CD1c-positive myeloid dendritic cell (primary cell): ENCODE data around the gene RPS21.
"Not testable (repeated sequence)": the region's sequence is repeated elsewhere in the genome, so short reads cannot be mapped to it uniquely, and the experiment has no call there.

Experiments used
- DNase-seq: peaks from one replicate; pipeline ENCODE4 v3.0.0-alpha.2; 2016; ENCODE audit errors: extremely low spot score

The RPS21 gene

GRCh38 chr20:62411479-62412193, 24.7 kb downstream of the RPS21 start:
- DNase-seq: no peak

DNA sequence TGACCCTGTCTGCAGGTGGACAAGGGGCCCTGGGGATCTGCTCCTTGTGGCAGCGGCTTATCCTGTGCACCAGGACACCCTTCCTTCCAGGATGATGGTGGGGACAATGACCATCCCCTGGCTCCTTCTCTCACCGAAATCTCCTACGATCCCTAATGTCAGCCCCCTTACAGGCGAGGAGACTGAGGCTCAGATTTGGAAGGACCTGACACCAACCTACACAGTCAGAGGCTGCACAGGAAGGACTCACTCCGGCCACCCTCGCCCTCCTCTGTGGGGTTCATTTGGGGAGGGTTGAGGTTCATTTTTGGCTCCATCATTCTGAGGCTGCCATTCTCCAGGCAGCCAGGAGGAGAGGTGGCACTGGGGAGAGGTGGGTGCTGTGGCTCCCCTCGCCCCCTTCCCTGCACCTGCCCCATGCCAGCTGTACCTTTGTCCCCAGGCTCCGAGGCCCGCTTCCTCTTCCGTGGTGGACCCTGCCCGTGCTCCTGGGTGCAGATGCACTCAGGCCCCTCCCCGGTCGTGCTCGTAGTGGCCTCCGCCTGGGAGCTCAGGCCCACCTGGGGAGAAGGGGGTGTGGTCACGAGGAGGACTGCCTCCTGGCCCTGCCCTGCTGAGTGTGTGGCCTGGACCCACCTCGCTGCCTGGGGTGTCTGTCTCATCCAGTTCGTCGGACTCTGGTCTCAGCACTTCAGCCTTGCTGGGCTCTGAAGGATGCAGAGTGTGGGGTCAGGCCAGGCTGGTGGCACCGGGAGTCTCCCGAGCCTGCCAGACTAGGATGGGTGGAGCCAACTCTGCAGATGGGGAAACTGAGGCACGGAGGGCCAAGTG, 25.5 kb downstream of the RPS21 start:
- DNase-seq: no peak

DNA sequence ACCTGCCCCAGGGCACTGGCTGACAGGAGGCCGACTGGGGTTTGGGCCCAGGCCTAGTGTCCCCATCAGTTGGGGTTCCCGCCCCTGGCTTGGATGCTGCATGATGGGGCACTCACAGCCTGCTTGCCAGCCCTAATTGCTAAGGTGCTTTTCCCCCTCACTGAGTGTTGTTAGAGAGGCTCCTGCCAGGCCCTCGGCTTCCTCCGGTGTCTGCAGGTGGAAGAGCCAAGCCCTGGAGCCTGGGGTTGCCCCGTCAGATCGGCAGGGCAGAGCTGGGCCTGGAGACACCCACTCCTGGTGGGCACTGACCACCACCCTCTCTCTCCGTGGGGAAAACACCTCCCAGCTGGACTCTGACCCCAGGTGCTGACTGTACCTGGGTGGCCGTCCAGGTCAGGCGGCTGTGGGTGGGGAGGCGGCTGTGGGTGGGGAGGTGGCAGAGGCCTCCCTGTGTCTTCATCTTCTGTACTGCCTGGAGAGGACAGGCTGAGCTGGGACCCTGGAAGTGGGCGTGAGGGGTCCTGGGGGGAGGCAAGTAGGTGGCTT, 26.2 kb downstream of the RPS21 start:
- no peak for DNase-seq

DNA sequence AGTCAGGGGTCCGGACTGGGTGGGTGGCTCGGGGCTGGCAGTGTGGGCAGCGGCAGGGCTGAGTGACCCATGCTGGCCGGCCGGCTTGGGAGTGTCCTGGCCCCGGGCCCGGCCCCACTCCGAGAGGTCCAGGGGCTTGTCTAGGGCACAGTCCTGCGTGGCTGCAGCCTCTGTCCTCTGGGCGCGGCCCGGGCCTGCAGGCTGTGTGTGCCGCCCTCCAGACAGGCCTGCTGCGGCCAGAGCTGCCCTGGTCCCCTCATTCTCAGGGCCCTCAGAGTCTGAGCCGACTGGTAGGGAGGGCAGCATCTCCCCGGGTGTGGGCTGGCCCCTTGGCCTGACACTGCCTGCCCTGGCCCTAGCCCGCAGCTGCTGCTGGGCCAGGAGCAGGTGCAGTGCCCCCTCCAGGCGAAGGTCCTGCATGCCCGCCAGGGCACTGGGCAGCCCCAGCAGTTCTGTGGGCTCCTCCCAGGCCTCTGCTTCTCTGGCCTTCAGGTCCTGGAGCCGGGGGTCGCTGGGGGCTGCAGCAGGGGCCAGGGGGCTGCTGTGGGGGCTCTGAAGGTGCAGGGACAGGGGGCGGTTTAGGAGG, 27.1 kb downstream of the RPS21 start:
- no peak for DNase-seq

GRCh38 chr20:62415354-62416111, 28.6 kb downstream of the RPS21 start:
- no peak for DNase-seq

DNA sequence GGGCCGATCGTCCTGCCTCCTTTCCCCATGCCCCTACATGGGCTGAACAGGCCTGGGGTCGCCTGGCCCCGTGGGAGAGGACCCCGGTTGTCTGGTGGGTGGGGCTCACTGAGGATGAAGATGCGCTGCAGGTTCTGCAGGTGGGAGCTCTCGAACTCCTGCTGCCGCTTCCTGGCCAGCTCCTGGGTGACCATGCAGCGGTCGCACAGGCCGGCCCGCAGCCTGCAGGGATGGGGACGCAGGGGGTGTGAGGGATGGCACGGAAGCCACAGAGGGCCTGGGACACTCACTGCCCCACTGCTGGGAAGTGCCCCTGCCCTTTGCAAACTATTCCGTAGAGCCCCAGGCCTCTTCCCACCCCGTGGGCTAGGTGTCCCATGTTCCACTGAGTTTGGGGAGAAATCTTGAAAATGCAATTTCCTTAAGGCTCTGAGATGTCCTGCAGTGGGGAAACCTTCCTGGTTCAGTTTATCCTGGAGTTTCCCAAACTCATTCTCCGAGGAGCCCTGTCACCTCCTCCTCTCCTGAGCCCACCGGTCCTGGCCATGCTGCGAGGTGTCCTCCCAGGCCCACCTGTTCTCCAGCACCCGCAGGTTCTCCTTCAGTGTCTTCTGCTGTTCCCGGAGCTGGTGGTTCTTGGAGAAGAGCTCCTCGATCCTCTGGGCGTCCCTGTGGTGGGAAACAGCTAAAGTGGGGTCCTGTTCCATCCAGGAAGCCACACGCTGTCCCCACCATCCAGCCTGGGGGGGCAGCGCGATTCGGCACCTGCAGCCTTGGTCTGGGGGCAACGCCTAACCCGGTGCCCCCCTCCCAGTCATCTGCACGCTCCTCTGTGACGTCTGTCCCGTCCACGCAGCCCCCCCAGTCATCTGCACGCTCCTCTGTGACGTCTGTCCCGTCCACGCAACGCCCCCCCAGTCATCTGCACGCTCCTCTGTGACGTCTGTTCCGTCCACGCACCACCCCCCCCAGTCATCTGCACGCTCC, 30.0 kb downstream of the RPS21 start:
- no peak for DNase-seq

DNA sequence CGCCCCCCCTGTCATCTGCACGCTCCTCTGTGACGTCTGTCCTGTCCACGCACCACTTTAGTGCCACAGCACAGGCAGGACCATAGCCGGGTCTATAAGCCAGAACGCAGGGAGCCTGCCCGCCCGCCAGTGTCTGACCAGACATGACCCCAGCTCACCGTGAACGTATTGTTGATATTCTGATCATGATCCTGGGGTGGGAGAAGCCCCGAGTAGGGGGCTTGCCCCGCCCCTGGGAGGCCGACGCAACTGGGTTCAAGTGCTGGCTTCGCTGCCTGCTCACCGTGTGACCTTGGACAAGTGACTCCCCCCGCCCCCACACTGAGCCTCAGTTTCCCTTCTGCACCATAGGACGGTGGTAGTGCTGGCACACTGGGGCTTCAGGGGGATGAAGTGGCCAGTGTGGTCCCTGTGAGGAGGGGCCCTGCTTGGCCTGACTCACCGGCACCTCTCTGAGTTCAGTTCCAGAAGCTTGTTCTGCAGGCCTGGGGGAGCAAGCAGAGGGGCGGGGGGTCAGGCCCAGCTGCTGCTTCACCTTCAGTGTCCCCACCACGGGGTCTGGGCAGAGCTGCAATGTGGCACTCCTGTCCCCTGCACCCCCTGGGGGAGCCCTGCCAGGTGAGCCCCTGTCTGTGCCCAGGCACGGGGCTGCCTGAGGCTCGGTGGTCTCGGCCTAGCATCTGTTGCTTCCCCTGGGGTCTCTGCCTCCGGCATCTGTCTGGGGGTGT, 31.2 kb downstream of the RPS21 start:
- DNase-seq: no peak

DNA sequence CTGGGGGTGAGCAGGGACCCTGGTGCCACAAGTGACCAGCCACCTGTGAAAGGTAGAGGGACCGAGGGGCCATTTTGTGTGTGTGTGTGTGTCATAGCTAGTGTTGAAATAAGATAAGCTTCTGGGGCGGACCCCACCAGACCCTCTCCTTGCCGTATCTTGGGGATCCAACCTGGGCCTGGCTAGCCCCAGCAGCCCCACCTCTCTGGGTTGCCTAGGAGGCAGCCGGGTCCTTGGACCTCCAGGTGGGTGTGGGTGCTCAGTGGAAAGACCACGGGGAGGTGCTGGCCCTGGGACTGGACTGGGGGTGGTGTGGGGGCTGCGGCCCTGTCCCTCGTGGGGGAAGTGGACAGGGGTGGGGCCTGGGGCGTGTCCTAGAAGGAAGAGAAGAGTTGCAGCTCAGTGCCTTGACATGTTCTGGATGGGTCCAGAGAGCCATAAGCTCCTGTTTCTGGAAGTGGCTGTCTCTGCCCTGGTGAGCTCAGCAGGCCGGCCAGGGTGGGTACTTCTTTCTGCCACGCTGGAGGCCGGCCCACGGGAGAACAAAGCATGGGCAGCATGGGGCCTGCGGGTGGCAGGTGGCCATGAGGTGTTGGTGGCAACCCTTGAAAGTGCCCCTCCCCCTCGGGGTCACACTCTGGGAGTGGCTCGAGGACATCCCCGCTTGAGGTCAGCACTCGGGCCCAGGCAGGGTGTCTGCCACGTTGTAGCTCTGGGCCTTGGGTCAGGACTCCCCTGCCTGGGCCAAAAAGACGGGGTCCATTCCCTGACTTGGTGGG, 32.0 kb downstream of the RPS21 start:
- no peak for DNase-seq

DNA sequence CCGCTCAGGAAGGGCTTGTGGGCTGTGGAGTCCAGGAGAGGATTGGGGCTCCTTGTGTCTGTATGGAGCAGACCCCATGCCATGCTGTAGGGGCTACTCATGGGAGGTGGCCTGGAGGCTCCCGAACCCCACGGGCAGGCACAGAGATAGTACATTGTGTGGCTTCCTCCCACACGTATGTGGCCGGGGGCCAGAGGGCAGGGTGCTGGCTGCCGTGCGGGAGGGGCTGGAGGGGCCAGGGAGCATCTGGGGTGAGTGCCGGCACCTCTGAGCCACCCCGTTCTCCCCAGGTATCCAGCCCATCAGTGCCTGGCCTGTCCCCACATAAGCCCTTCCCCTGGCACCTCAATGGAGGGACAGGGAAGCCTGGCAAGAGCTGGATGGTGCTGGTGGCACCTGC, 32.9 kb downstream of the RPS21 start:
- DNase-seq: no peak

- no peak for DNase-seq
Observed at GRCh38 chr20:62420846-62421715, 34.2 kb downstream of the RPS21 start.

- DNase-seq: no peak
Observed at GRCh38 chr20:62421716-62421990, 34.8 kb downstream of the RPS21 start.

DNA sequence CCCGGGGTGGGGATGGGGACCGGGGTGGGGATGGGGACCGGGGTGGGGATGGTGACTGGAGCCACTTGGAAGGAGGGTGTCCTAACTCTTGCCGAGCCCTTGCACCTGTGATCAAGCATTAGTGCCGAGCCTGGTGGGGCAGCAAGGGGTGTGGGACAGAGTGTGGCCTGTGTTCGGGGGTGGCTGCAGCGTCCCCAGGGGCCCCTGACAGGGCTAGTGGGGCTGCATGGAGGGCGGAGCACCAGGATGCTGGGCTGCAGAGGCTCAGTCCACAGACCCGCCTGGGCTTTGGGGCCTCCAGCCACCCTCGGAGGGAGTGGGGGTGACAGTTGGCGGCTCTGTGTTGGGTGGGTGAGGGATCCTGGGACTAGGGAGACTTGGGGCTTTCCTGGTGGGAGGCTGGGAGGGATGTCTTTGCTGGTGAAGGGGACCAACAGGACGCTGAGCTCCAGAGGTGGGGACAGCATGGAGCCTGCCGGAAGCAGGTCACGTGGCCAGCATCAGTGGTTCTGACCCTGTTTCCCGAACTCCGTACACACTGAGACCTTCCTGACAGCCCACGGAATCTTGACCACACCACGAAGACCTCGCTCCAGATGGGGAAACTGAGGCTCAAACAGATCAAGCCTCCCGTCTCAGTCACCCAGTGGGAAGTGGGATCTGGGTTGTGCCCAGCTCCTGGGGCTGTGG, 35.9 kb downstream of the RPS21 start:
- DNase-seq: no peak

- DNase-seq: no peak
Observed at GRCh38 chr20:62423326-62423706, 36.4 kb downstream of the RPS21 start.

DNA sequence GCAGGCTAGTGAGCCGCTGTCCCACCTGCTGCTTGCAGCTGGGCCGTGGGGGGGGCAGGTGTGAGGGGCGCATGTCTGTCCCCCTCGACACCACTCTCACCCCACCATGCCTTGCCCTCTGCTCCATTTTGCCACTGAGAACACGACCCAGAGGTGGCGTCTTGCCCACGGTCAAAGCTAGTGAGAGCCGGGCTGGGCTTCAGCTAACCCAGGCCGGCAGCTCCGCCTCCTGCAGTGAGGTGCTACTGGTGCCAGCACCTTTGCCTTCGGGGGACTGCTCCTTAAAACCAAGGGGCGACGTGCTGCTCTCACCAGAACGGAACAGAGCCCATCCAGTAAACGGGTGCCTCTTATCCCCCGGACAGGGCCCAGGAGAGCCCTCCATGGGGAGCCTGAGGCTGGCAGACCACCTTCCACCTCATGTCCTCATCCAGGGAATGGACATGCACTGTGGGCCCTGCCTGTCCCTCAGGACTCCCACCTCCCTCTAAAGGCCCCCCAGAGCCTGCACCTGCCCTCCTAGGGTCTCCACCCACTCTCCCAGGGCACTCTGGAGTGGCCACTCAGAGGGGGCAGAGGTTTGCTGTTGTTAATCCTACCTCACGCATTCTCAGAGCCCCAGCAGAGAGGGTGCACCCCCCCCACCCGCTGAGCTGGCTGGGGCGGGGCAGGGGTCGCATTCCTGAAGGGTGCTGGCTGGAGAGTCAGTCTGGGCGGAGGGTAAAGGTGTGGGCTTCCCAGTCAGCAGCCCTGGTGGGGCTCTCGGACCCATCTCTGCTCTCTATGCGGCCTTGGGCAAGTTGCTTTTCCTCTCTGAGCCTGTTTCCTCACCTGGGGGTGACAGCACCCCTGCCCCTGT, 37.6 kb downstream of the RPS21 start:
- no peak for DNase-seq

GRCh38 chr20:62425281-62426058, 38.6 kb downstream of the RPS21 start:
- no peak for DNase-seq

DNA sequence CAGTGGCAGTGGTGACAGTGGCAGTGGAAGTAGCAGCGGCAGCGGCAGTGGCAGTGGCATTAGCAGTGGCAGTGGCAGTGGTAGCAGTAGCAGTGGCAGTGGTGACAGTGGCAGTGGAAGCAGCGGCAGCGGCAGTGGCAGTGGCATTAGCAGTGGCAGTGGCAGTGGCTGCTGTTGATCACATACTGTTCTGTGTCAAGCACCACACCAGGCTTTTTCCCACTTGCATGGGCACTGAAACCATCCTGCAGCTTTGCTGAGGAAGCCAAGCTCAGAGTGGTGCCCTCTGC, 39.1 kb downstream of the RPS21 start:
- not testable (repeated sequence) for DNase-seq
